Calu3 (cell line): Measurements from ENCODE around the gene TCF12. TPM values are rescaled to one million over a fixed set of nuclear protein-coding genes. Genes with fewer than 3 reads are reported as not detected.

Source experiments
- BruUV-seq: library from RNA; stranded (reverse); fragments of 400-500 nt; replicated peaks from 2 replicates; lab custom pipeline; 2021; lab: Mats Ljungman, UMichigan
- CTCF ChIA-PET: fragments of 300-600 bp; sonication (Branson Sonifier 250); formaldehyde crosslinking; loops from one replicate; lab custom pipeline; 2022; ENCODE audit warnings: antibody characterized with exemption; lab: Charles Lee
- DNase-seq: peaks from one replicate; pipeline ENCODE4 v3.0.0; 2022
- H3K27ac Mint-ChIP-seq: one replicate; pipeline ENCODE4 v1.8.0; 2022; ENCODE audit warnings: mixed read lengths; ENCODE audit not compliant: unreplicated experiment
- H3K27me3 Mint-ChIP-seq: one replicate; pipeline ENCODE4 v1.8.0; 2022; ENCODE audit warnings: mixed read lengths; ENCODE audit not compliant: unreplicated experiment
- H3K36me3 Mint-ChIP-seq: one replicate; pipeline ENCODE4 v1.8.0; 2022; ENCODE audit warnings: mild to moderate bottlenecking, moderate library complexity, mixed read lengths; ENCODE audit not compliant: insufficient read depth, unreplicated experiment
- H3K4me1 Mint-ChIP-seq: one replicate; pipeline ENCODE4 v1.8.0; 2022; ENCODE audit warnings: mild to moderate bottlenecking, low read depth, mixed read lengths; ENCODE audit not compliant: unreplicated experiment
- H3K4me3 Mint-ChIP-seq: one replicate; pipeline ENCODE4 v1.8.0; 2022; ENCODE audit warnings: mild to moderate bottlenecking, low read depth, moderate library complexity, mixed read lengths; ENCODE audit not compliant: unreplicated experiment
- H3K9me3 Mint-ChIP-seq: one replicate; pipeline ENCODE4 v1.8.0; 2022; ENCODE audit warnings: low read depth, mixed read lengths; ENCODE audit not compliant: unreplicated experiment
- CTCF ChIP-seq: fragments of 200-600 bp; IDR thresholded peaks from one replicate; pipeline ENCODE4 v1.8.0; 2022; ENCODE audit warnings: antibody characterized with exemption; ENCODE audit not compliant: unreplicated experiment
- intact Hi-C: fragments of 100-400 bp; cut with micrococcal nuclease; formaldehyde crosslinking; loops from one replicate; pipeline ENCODE4 v1.10.0; 2022; ENCODE audit not compliant: unreplicated experiment
- total RNA-seq: library from RNA; stranded (reverse); gene quantifications from 2 replicates; pipeline ENCODE4 v1.2.3, GENCODE V29; 2022

TCF12 gene
- total RNA-seq, 1 experiment from 2014 or later, result 127 TPM

GRCh38 chr15:57273402-57273801, 355.0 kb downstream of the TCF12 start:
- Mint-ChIP-seq H3K27ac (no peak overlapping the region), H3K9me3 (no peaks in the 10 kb centered on the region), H3K36me3 (no peaks in the 10 kb centered on the region), H3K4me1 (no peaks in the 10 kb centered on the region), H3K27me3 (no peaks in the 10 kb centered on the region), H3K4me3 (no peak overlapping the region)
- no TSS peak for BruUV-seq
- no peak for DNase-seq
- intact Hi-C loops, result no loop called here
- CTCF ChIA-PET, result no interaction called here
- no peak for TF ChIP-seq CTCF

- BruUV-seq, result no TSS peak
- Mint-ChIP-seq H3K27me3 (no peaks in the 10 kb centered on the region), H3K9me3 (no peaks in the 10 kb centered on the region), H3K36me3 (peaks cover 5% of the 10 kb centered on the region), H3K4me1 (no peaks in the 10 kb centered on the region), H3K4me3 (no peak overlapping the region), H3K27ac (no peak overlapping the region)
- CTCF ChIA-PET, result no interaction called here
- intact Hi-C loops, result no loop called here
- no peak for DNase-seq
- TF ChIP-seq CTCF, result no peak
Measured at GRCh38 chr15:57278439-57278838, 360.0 kb downstream of the TCF12 start.

- Mint-ChIP-seq H3K27ac (no peak overlapping the region), H3K36me3 (peaks cover 6% of the 10 kb centered on the region), H3K9me3 (no peaks in the 10 kb centered on the region), H3K4me1 (no peaks in the 10 kb centered on the region), H3K4me3 (no peak overlapping the region), H3K27me3 (no peaks in the 10 kb centered on the region)
- CTCF ChIA-PET, result interaction anchor here (0.7 kb wide), 1 partner anchor 756 kb away, joined by 3 read pairs; no protein-coding TSS in a partner anchor
- no TSS peak for BruUV-seq
- no peak for TF ChIP-seq CTCF
- DNase-seq, result no peak
- intact Hi-C loops, result no loop called here
Measured at GRCh38 chr15:57280464-57280863, 362.0 kb downstream of the TCF12 start.

- intact Hi-C loops, result no loop called here
- Mint-ChIP-seq H3K9me3 (no peaks in the 10 kb centered on the region), H3K27ac (no peak overlapping the region), H3K4me3 (no peak overlapping the region), H3K4me1 (no peaks in the 10 kb centered on the region), H3K36me3 (peaks cover 6% of the 10 kb centered on the region), H3K27me3 (no peaks in the 10 kb centered on the region)
- BruUV-seq, result no TSS peak
- no peak for DNase-seq
- no peak for TF ChIP-seq CTCF
- CTCF ChIA-PET, result no interaction called here
Measured at GRCh38 chr15:57281321-57281720, 362.9 kb downstream of the TCF12 start.
